Spleen (tissue), 11 donors: ENCODE data around the gene FOXI1. TPM values are rescaled to one million over a fixed set of nuclear protein-coding genes. Genes with fewer than 3 reads are reported as not detected.

ENCODE experiments used
- DNase-seq: peaks from one replicate; pipeline ENCODE4 v3.0.0-alpha.2; 2020
- H3K27ac ChIP-seq, 8 donors: fragments of 200-600 bp; sonication (generic) in 7 of 8; 1 replicate in 4 of 8; 2 replicates in 4 of 8; pipeline versions ENCODE4 v1.5.0 to v1.8.0; 2016 to 2021; ENCODE audit warnings: inconsistent platforms in 4 of 8, mild to moderate bottlenecking in 4 of 8, moderate library complexity in 1 of 8
- H3K27me3 ChIP-seq, 7 donors: fragments of 200-600 bp; sonication (generic) in 6 of 7; replicated peaks in 1 of 7; 1 replicate in 4 of 7; 2 replicates in 3 of 7; pipeline versions ENCODE4 v1.5.0 to v1.8.0; 2016 to 2021; ENCODE audit warnings: inconsistent platforms in 3 of 7, mild to moderate bottlenecking in 1 of 7
- H3K36me3 ChIP-seq, 6 donors: fragments of 200-600 bp; sonication (generic) in 5 of 6; 1 replicate in 4 of 6; 2 replicates in 2 of 6; pipeline versions ENCODE4 v1.5.0 to v1.8.0; 2016 to 2021; ENCODE audit warnings: inconsistent platforms in 2 of 6
- H3K4me1 ChIP-seq, 6 donors: fragments of 200-600 bp; sonication (generic) in 5 of 6; 1 replicate in 3 of 6; 2 replicates in 3 of 6; pipeline versions ENCODE4 v1.5.0 to v1.8.0; 2016 to 2021; ENCODE audit warnings: inconsistent platforms in 3 of 6
- H3K4me3 ChIP-seq, 8 donors: fragments of 200-600 bp; sonication (generic) in 7 of 8; 1 replicate in 4 of 8; 2 replicates in 4 of 8; pipeline versions ENCODE4 v1.5.0 to v1.8.0; 2016 to 2021; ENCODE audit warnings: inconsistent platforms in 4 of 8, mild to moderate bottlenecking in 4 of 8, moderate library complexity in 2 of 8
- H3K9me3 ChIP-seq, 8 donors: fragments of 200-600 bp; sonication (generic) in 7 of 8; 1 replicate in 4 of 8; 2 replicates in 4 of 8; pipeline versions ENCODE4 v1.5.0 to v1.8.0; 2016 to 2021; ENCODE audit warnings: inconsistent platforms in 4 of 8
- POLR2A ChIP-seq, 3 donors: fragments of 450-650 bp; IDR thresholded peaks; one replicate each; pipeline ENCODE4 v1.5.1; 2017; ENCODE audit warnings: antibody characterized with exemption in 3 of 3, mild to moderate bottlenecking in 1 of 3
- POLR2AphosphoS5 ChIP-seq, 3 donors: sonication (generic); formaldehyde crosslinking; IDR thresholded peaks; one replicate each; pipeline ENCODE4 v1.5.1; 2017; ENCODE audit warnings: antibody characterized with exemption in 3 of 3
- WGBS, 5 donors: extraction: QIAGEN DNeasy Blood & Tissue Kit in 3 of 5; methylation state at CpG; one replicate each; pipeline versions ENCODE4 v1.1.5 to v1.1.7; 2013 to 2018; 5-methylcytosine and 5-hydroxymethylcytosine counted together
- intact Hi-C: fragments of 100-400 bp; cut with DNase I; formaldehyde crosslinking; loops from one replicate; pipeline ENCODE4 v1.15.0; 2023; ENCODE audit warnings: low total_unique reads
- polyA plus RNA-seq, 3 donors: library from polyadenylated mRNA; stranded (reverse); fragments of 200-250 nt; gene quantifications; one replicate each; pipeline ENCODE4 v1.2.1, GENCODE V29; 2013
- total RNA-seq, 7 donors: library from RNA; depleted of rRNA in 3 of 7; stranded (reverse); fragments of >200 nt in 3 of 7; fragmentation: NEBNext Ultra II Directional in 4 of 7; extraction: Animal tissue kit (Norgen Biotek cat#: 25700) in 4 of 7; gene quantifications; one replicate each; pipeline versions ENCODE4 v1.1.0 to v1.2.1, GENCODE V29; 2016 to 2021
- TF ChIP-seq, protein P1 (sequence below), 11 experiments: fragments of 200-600 bp in 7 of 11; fragments of 450-650 bp in 4 of 11; sonication (generic) in 4 of 11; IDR thresholded peaks in 8 of 11; conservative IDR thresholded peaks in 3 of 11; 1 replicate in 7 of 11; 2 replicates in 4 of 11; pipeline versions ENCODE4 v1.4.0 to v1.8.0; 2016 to 2021; ENCODE audit warnings: antibody characterized with exemption in 11 of 11, inconsistent platforms in 4 of 11, mild to moderate bottlenecking in 1 of 11
- donor health status: healthy with polysubstance abuse.
- donor health status: DM: no; HTN: no; CAD: no; lungs with moderate emphysema.
- donor health status: DM: no; HTN: no; CAD: no.
- donor health status: Bipolar disorder and iron deficiency.
- donor health status: healthy.
- donor health status: DM: no; HTN: no; CAD: no.
- donor health status: DM: yes; HTN: yes; CAD: no.

The FOXI1 gene
- total and polyA plus RNA-seq, 10 donors: not detected

DNA sequence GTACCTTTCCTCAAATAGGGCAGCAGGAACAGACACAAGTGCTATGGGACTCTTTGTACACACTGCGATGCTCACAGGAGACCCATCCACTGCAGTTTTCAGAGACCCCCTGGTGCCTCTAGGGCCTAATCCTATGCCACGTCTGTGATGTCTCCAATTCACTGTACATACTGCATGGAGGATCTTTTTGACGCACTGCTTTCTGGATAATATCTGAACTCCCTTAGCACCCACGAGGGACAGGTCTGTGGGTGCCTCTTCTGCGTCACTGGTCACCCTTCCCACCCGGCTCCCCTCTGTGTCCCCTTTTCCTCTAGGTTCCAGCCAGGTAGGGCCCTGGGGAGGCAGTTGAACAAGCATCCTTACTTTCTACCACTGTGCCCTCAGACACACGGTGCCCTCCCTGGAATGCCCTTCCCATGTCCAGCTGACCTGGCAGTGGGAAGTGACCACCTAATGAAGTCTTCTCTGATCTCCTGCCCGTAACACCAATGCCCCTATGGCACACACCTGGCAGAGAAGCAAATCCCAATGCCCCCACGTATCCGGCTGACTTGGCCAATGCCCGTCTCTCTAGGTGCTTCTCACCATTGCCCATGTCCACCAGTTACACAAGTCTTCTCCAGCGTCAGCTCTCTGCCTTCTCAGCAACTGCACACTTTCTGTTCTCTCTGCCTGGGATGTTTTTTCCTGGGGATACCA lies 41.5 kb downstream of the FOXI1 start:
- Histone ChIP-seq H3K9me3 (no peaks in the 10 kb centered on the region), H3K4me1 (peaks cover 0 to 10% (median 0%) of the 10 kb centered on the region in 6 donors), H3K27ac (no peak overlapping the region), H3K4me3 (no peak overlapping the region), H3K27me3 (peaks cover 0 to 3% (median 0%) of the 10 kb centered on the region in 7 donors), H3K36me3 (no peaks in the 10 kb centered on the region)
- intact Hi-C loops: no loop called here
- 91 to 96% (median 92%) methylated on average over 12 of the region's 12 CpGs for WGBS, 5 donors
- DNase-seq: no peak
- TF ChIP-seq POLR2A (IDR thresholded peaks at IDR 0.05): no peak
- TF ChIP-seq, protein P1, sequence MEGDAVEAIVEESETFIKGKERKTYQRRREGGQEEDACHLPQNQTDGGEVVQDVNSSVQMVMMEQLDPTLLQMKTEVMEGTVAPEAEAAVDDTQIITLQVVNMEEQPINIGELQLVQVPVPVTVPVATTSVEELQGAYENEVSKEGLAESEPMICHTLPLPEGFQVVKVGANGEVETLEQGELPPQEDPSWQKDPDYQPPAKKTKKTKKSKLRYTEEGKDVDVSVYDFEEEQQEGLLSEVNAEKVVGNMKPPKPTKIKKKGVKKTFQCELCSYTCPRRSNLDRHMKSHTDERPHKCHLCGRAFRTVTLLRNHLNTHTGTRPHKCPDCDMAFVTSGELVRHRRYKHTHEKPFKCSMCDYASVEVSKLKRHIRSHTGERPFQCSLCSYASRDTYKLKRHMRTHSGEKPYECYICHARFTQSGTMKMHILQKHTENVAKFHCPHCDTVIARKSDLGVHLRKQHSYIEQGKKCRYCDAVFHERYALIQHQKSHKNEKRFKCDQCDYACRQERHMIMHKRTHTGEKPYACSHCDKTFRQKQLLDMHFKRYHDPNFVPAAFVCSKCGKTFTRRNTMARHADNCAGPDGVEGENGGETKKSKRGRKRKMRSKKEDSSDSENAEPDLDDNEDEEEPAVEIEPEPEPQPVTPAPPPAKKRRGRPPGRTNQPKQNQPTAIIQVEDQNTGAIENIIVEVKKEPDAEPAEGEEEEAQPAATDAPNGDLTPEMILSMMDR (IDR thresholded peaks at IDR 0.05 in 8 of 11, conservative IDR thresholded peaks at IDR 0.05 in 3 of 11): no peak

DNA sequence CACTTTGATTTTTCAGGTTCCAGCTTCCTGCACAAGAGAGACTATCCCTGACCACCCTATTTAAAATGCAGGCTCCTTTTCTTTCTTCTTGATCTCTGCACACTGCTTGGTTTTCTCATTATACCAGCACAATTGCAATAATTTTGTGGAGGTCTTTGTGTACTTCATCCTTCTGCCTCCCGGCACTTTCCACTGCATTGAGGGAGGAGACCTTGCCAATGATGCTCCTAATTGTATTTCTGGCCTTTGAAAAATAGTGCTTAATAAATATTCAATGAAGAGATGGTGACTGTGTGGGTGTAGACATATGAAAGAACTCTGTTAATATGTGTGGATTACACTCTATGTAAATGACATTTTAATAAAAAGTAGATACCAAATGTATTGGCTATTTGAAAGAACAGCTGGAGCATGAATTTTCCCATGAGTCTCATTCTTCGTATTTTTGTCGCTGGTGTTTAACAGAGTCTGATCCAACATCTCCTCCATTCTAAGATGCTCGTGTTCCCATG lies 42.1 kb downstream of the FOXI1 start:
- Histone ChIP-seq H3K4me3 (no peak overlapping the region), H3K27me3 (peaks cover 0 to 3% (median 0%) of the 10 kb centered on the region in 7 donors), H3K4me1 (peaks cover 0 to 10% (median 0%) of the 10 kb centered on the region in 6 donors), H3K9me3 (no peaks in the 10 kb centered on the region), H3K27ac (no peak overlapping the region), H3K36me3 (no peaks in the 10 kb centered on the region)
- DNase-seq: no peak
- intact Hi-C loops: no loop called here
- 83 to 94% (median 91%) methylated on average over 4 of the region's 4 CpGs for WGBS, 5 donors
- TF ChIP-seq POLR2A (IDR thresholded peaks at IDR 0.05) (no peak), POLR2AphosphoS5 (IDR thresholded peaks at IDR 0.05) (no peak)
- TF ChIP-seq, protein P1 (IDR thresholded peaks at IDR 0.05 in 8 of 11, conservative IDR thresholded peaks at IDR 0.05 in 3 of 11): no peak

DNA sequence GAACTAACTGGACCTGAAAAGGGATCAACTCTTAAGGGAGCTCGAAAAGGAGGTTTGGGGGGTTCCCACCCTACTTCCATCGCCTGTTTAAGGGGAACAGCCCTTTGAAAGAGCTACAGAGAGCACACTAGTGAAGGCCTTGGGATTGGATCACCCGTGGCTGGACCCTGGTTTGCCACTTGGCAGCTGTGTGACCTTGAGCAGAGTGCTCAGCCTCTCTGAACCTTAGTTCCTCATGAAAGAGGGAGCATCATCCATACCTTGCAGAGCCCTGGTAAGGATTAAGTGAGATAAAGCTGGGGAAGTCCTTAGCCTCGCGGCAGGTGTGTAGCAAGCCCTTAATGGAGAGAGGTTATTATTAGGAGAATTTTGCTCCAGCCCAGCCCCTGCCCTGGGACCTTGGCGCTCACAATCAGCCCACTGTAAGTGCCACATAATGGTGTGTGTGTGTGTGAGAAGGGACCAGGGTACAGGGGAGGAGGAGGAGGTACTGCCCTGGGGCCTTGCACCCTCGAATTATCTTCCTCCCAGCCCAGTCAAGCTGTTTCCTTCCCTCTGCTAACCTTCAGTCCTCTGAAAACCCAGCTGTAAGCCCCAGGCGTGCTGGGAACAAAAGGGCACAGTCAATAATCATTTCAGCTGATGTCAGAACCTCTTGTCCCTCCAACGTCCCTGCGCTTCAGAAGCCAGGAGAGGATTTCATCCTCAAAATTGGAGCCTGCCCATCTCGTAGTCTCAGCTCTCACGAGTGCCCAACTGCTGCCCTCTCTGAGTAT lies 42.9 kb downstream of the FOXI1 start:
- intact Hi-C loops: no loop called here
- Histone ChIP-seq H3K4me1 (peaks cover 0 to 10% (median 0%) of the 10 kb centered on the region in 6 donors), H3K4me3 (no peak overlapping the region), H3K27me3 (peaks cover 0 to 3% (median 0%) of the 10 kb centered on the region in 7 donors), H3K27ac (no peak overlapping the region), H3K9me3 (no peaks in the 10 kb centered on the region), H3K36me3 (no peaks in the 10 kb centered on the region)
- no peak for DNase-seq
- TF ChIP-seq POLR2AphosphoS5 (IDR thresholded peaks at IDR 0.05) (no peak), POLR2A (IDR thresholded peaks at IDR 0.05) (no peak)
- TF ChIP-seq, protein P1 (IDR thresholded peaks at IDR 0.05 in 8 of 11, conservative IDR thresholded peaks at IDR 0.05 in 3 of 11): no peak
- 61 to 78% (median 69%) methylated on average over 12 of the region's 12 CpGs for WGBS, 5 donors

DNA sequence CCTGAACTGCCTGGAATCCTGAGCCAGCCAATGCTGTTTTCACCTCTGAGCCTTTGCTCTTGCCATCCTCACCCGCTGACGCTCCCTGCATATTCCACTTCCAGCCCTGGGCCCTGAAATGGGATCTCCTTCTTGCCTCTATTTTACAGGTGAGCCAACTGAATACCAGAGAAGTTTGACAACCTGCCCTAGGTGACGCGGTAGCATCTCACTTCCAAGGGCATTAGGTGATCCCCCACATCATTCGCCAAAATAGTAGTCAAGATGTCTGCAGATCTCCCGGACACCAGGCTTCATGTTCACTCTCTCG lies 43.5 kb downstream of the FOXI1 start:
- H3K27me3 ChIP-seq: peaks cover 0 to 3% (median 0%) of the 10 kb centered on the region in 7 donors
- WGBS, 5 donors: 96 to 98% (median 96%) methylated on average over 7 of the region's 7 CpGs
- DNase-seq: no peak
- peaks cover 0 to 10% (median 0%) of the 10 kb centered on the region in 6 donors for H3K4me1 ChIP-seq
- intact Hi-C loops: no loop called here
- no peak overlapping the region for H3K4me3 ChIP-seq
- H3K27ac ChIP-seq: no peak overlapping the region
- H3K36me3 ChIP-seq: no peaks in the 10 kb centered on the region
- TF ChIP-seq, protein P1 (IDR thresholded peaks at IDR 0.05 in 8 of 11, conservative IDR thresholded peaks at IDR 0.05 in 3 of 11): no peak
- no peak for TF ChIP-seq POLR2A (IDR thresholded peaks at IDR 0.05)
- no peak for TF ChIP-seq POLR2AphosphoS5 (IDR thresholded peaks at IDR 0.05)
- H3K9me3 ChIP-seq: no peaks in the 10 kb centered on the region
